DND-41 (cell line): Measurements from ENCODE around the gene AUTS2.

Source experiments
- ATAC-seq: fragments of 200-7000 bp; cut with Tn5 transposase; 3 replicates; pipeline ENCODE4 v1.9.1; 2021; ENCODE audit warnings: low read depth; ENCODE audit not compliant: insufficient read depth
- DNase-seq: peaks from one replicate; pipeline ENCODE4 v3.0.0-alpha.2; 2020
- H2AFZ ChIP-seq: 2 replicates; pipeline ENCODE4 v1.6.0; 2012; ENCODE audit warnings: low read depth, low read length
- H3K27ac ChIP-seq: 2 replicates; pipeline ENCODE4 v1.5.1; 2012; ENCODE audit warnings: low read length, inconsistent platforms
- H3K27me3 ChIP-seq: fragments of 200-600 bp; sonication (generic); 2 replicates; pipeline ENCODE4 v1.6.0; 2012; ENCODE audit warnings: low read length, mild to moderate bottlenecking, inconsistent platforms; ENCODE audit not compliant: insufficient read depth, poor library complexity
- H3K36me3 ChIP-seq: 2 replicates; pipeline ENCODE4 v1.5.1; 2012; ENCODE audit warnings: low read length, inconsistent platforms; ENCODE audit not compliant: insufficient read depth
- H3K4me1 ChIP-seq: 2 replicates; pipeline ENCODE4 v1.5.1; 2012; ENCODE audit warnings: mild to moderate bottlenecking, low read length; ENCODE audit not compliant: insufficient read depth
- H3K4me2 ChIP-seq: 2 replicates; pipeline ENCODE4 v1.6.0; 2012; ENCODE audit warnings: mild to moderate bottlenecking, moderate library complexity, low read length, inconsistent platforms; ENCODE audit not compliant: insufficient read depth
- H3K4me3 ChIP-seq, 2 experiments: fragments of 200-600 bp in 1 of 2; shearing (Covaris generic) in 1 of 2; 2 replicates each; pipeline ENCODE4 v1.5.1; 2012 to 2016; ENCODE audit warnings: inconsistent platforms in 2 of 2, low read length in 2 of 2, mild to moderate bottlenecking in 2 of 2, low read depth in 1 of 2, moderate library complexity in 1 of 2
- H3K79me2 ChIP-seq: 2 replicates; pipeline ENCODE4 v1.6.0; 2012; ENCODE audit warnings: low read length, inconsistent platforms; ENCODE audit not compliant: insufficient read depth
- H3K9ac ChIP-seq: 2 replicates; pipeline ENCODE4 v1.6.0; 2012; ENCODE audit warnings: low read depth, mild to moderate bottlenecking, inconsistent platforms, low read length, moderate library complexity
- H3K9me3 ChIP-seq: 2 replicates; pipeline ENCODE4 v1.5.1; 2012; ENCODE audit warnings: low read length, moderate library complexity, mild to moderate bottlenecking, inconsistent platforms; ENCODE audit not compliant: insufficient read depth, severe bottlenecking
- H4K20me1 ChIP-seq: 2 replicates; pipeline ENCODE4 v1.6.0; 2012; ENCODE audit warnings: low read length; ENCODE audit not compliant: insufficient read depth
- CTCF ChIP-seq: IDR thresholded peaks from 2 replicates; pipeline ENCODE4 v1.5.1; 2012; ENCODE audit warnings: borderline replicate concordance, low read length, moderate library complexity, mild to moderate bottlenecking; ENCODE audit not compliant: poor library complexity, severe bottlenecking; ENCODE audit errors: extremely low read depth
- EZH2 ChIP-seq: IDR thresholded peaks from 3 replicates; pipeline ENCODE4 v1.6.1; 2012; ENCODE audit warnings: borderline replicate concordance, low read depth, mild to moderate bottlenecking, moderate library complexity, low read length, inconsistent platforms; ENCODE audit not compliant: severe bottlenecking

The AUTS2 gene

GRCh38 chr7:69608049-69608448 lies 9.8 kb downstream of the AUTS2 start:
- Histone ChIP-seq H3K27me3 (no peaks in the 10 kb centered on the region), H3K79me2 (peaks cover 88% of the 10 kb centered on the region), H2AFZ (no peak overlapping the region), H3K4me2 (no peak overlapping the region), H3K9me3 (no peaks in the 10 kb centered on the region), H3K9ac (no peak overlapping the region), H3K36me3 (no peaks in the 10 kb centered on the region), H3K27ac (no peak overlapping the region), H4K20me1 (peaks cover 72% of the 10 kb centered on the region), H3K4me3 (no peak overlapping the region), H3K4me1 (peaks cover 28% of the 10 kb centered on the region)
- DNase-seq = no peak
- no peak for ATAC-seq
- TF ChIP-seq CTCF = no peak
- TF ChIP-seq EZH2 = no peak

- ATAC-seq (no peak), DNase-seq (no peak)
- no peaks in the 10 kb centered on the region for H3K9me3 ChIP-seq
- peaks cover 20% of the 10 kb centered on the region for H3K4me1 ChIP-seq
- no peak overlapping the region for H3K27ac ChIP-seq
- H3K36me3 ChIP-seq = no peaks in the 10 kb centered on the region
- no peak overlapping the region for H3K4me3 ChIP-seq
- no peaks in the 10 kb centered on the region for H3K27me3 ChIP-seq
- H3K4me2 ChIP-seq = no peak overlapping the region
- H4K20me1 ChIP-seq = peaks cover 64% of the 10 kb centered on the region
- H3K9ac ChIP-seq = no peak overlapping the region
- TF ChIP-seq CTCF (no peak), EZH2 (no peak)
- peaks cover 86% of the 10 kb centered on the region for H3K79me2 ChIP-seq
- no peak overlapping the region for H2AFZ ChIP-seq
These were observed 10.6 kb downstream of the AUTS2 start for GRCh38 chr7:69608878-69609277.

DNA sequence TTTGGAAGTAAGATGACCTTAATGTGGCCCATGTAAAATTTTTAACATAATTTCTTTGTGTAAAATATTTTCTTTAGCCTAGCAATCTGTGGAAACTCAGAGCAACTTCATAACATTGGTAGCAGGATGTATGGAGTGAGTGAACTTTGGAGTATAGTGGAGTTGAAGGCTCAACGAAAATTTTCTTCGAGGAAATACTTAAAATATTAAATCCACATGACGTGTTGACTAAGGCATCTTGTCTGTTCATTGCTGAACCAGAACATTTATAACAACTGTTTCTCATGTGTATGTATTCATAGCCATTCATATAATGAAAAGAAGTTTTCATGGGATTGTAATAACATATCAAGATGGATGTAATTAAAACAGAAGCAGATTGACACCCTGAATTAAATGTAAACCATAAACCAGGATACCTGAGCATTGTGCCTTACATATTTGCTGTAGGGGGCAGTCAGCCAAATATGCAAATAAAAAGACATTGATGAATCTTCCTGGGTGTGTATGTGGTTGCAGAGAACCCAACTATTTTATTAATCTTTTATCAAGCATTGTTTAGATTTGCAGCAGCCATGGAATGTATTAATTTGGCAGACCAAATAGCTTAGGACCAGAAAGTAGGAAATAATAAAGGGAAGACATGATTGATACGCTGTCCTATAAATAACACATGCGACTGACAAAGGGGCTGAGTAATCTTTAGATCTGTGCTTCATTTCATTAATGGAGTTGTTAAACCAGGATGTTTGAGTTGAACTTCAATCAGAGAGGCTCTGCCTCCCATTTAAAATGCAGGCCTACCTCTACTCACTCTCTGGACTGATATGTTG lies 11.5 kb downstream of the AUTS2 start:
- Histone ChIP-seq H3K4me3 (no peak overlapping the region), H3K27me3 (no peaks in the 10 kb centered on the region), H3K79me2 (peaks cover 89% of the 10 kb centered on the region), H3K27ac (no peak overlapping the region), H2AFZ (no peak overlapping the region), H3K9me3 (no peaks in the 10 kb centered on the region), H3K4me2 (no peak overlapping the region), H4K20me1 (peaks cover 63% of the 10 kb centered on the region), H3K36me3 (no peaks in the 10 kb centered on the region), H3K4me1 (peaks cover 11% of the 10 kb centered on the region), H3K9ac (no peak overlapping the region)
- no peak for DNase-seq
- no peak for ATAC-seq
- TF ChIP-seq EZH2 (no peak), CTCF (no peak)
